ENCODE data around the gene POLR2F. TPM values are rescaled to one million over a fixed set of nuclear protein-coding genes. Genes with fewer than 3 reads are reported as not detected.
A peak's percentile ranks its signal among the peaks of the same experiment; 100 is the strongest.
"Not testable (repeated sequence)": the region's sequence is repeated elsewhere in the genome, so short reads cannot be mapped to it uniquely, and the experiment has no call there.

POLR2F gene
- total and polyA plus RNA-seq, 11 donors = 60.7 to 218 (median 78.2) TPM

DNA sequence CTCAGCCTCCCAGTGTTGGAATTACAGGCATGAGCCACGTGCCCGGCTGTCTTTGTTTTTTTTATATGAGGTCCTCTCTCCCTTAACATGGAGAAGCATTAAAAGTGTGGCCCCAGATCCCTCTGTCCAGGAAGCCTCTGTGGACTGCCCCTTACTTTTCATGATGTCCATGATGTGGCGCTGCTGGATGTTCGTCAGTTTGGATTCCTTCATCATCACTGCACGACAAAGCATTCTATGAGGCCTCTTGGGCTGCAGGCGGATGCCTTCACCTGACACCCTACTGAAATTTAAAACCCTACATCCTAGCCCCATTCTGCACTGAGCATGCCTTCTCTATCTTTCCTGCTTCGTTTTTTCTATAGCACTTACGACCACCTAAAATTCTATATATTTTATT, 2.2 kb upstream of the POLR2F start:
- peaks cover 4 to 25% (median 15%) of the 10 kb centered on the region in 12 donors for H3K4me1 ChIP-seq
- DNase-seq (no peak), ATAC-seq (no peak)
- no peak for TF ChIP-seq POLR2A (IDR thresholded peaks at IDR 0.05)
- TF ChIP-seq, protein P1, sequence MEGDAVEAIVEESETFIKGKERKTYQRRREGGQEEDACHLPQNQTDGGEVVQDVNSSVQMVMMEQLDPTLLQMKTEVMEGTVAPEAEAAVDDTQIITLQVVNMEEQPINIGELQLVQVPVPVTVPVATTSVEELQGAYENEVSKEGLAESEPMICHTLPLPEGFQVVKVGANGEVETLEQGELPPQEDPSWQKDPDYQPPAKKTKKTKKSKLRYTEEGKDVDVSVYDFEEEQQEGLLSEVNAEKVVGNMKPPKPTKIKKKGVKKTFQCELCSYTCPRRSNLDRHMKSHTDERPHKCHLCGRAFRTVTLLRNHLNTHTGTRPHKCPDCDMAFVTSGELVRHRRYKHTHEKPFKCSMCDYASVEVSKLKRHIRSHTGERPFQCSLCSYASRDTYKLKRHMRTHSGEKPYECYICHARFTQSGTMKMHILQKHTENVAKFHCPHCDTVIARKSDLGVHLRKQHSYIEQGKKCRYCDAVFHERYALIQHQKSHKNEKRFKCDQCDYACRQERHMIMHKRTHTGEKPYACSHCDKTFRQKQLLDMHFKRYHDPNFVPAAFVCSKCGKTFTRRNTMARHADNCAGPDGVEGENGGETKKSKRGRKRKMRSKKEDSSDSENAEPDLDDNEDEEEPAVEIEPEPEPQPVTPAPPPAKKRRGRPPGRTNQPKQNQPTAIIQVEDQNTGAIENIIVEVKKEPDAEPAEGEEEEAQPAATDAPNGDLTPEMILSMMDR (IDR thresholded peaks at IDR 0.05) = no peak
- H3K27me3 ChIP-seq = peaks cover 0 to 6% (median 0%) of the 10 kb centered on the region in 9 donors
- peaks cover 0 to 4% (median 0%) of the 10 kb centered on the region in 9 donors for H3K36me3 ChIP-seq
- H3K27ac ChIP-seq = no peak overlapping the region
- intact Hi-C loops (cut with DNase I) = no loop called here
- H3K4me3 ChIP-seq = no peak overlapping the region
- WGBS, 4 donors = 61 to 65% (median 62%) methylated on average over 8 of the region's 8 CpGs
- no peaks in the 10 kb centered on the region for H3K9me3 ChIP-seq

DNA sequence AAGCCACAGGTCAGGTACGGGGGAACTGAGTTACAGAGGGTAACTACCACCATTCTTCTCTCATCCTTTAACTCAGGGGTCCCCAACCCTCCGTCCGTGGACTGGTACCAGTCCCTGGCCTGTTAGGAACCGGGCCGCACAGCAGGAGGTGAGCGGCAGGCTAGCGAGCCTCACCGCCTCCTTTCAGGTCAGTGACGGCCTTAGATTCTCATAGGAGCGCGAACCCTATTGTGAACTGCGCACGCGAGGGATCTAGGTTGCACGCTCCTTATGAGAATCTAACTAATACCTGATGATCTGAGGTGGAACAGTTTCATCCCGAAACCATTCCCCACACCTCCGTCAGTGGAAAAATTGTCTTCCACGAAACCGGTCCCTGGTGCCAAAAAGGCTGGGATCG, 870 bp upstream of the POLR2F start:
- ATAC-seq = peak in 1 of 4 donors; percentile 17
- DNase-seq; H3K9me3 ChIP-seq; intact Hi-C loops (cut with DNase I); H3K27me3 ChIP-seq: not testable (repeated sequence)
- WGBS, 4 donors = 9 to 16% (median 12%) methylated on average over 18 to 20 of the region's 20 CpGs
- Histone ChIP-seq H3K36me3 (peaks cover 0 to 17% (median 12%) of the 10 kb centered on the region in 9 donors), H3K4me1 (peaks cover 4 to 25% (median 15%) of the 10 kb centered on the region in 12 donors), H3K4me3 (peak overlapping the region; percentile 74 to 99 (median 94)), H3K27ac (peak overlapping the region in 1 of 12 donors; percentile 82)

DNA sequence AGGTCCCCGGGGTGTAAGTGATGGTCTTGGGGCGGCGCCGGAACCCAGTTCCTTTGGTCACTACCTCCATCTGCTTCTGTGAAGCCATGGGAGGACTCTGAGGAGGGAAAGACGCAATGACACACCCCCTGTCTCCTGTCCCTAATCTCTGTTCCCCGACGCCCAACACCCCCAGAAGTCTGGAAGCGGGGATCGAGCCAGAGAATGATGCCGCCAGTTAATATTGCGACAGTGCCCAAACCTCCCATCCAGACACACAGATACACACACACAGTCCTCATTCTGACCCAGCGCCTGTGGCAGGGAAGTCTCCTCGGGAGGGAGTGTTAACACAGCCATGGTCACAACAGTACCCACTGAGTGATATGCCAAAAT, 450 bp upstream of the POLR2F start:
- intact Hi-C loops (cut with DNase I) = no loop called here
- Histone ChIP-seq H3K27me3 (peaks cover 0 to 6% (median 0%) of the 10 kb centered on the region in 9 donors), H3K4me1 (peaks cover 4 to 25% (median 15%) of the 10 kb centered on the region in 12 donors), H3K36me3 (peaks cover 0 to 21% (median 16%) of the 10 kb centered on the region in 9 donors), H3K9me3 (no peaks in the 10 kb centered on the region), H3K4me3 (peak overlapping the region; percentile 74 to 99 (median 94)), H3K27ac (peak overlapping the region in 6 of 12 donors; percentile 7 to 85 (median 81))
- TF ChIP-seq, protein P1 (IDR thresholded peaks at IDR 0.05) = no peak
- no peak for TF ChIP-seq POLR2A (IDR thresholded peaks at IDR 0.05)
- DNase-seq = peak in 1 of 5 donors; percentile 38
- peak; percentile 49 to 70 (median 62) for ATAC-seq
- 0 to 1% (median 0%) methylated on average over 9 to 13 of the region's 13 CpGs for WGBS, 4 donors

DNA sequence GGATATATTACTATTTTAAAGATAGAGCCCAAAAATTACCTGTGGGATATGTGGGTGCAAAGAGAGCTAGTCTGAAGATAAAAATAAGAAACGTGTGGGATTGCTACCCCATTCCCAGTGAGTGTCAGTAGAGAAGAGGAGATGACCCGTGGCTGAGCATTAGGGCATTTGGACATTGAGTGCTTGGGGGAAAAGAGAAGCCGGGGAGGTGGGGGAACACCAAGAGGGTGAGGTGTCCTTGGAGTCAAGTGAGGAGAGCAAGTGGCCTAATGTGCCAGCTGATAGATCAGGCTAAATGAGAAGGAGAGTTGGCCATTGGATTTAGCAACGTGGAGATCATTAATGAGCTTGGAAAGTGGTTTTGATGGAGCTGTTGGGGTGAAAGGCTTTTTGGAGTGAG, 1.2 kb downstream of the POLR2F start:
- DNase-seq (no peak), ATAC-seq (no peak)
- Histone ChIP-seq H3K36me3 (peaks cover 2 to 37% (median 32%) of the 10 kb centered on the region in 9 donors), H3K4me1 (peaks cover 4 to 25% (median 15%) of the 10 kb centered on the region in 12 donors), H3K27me3 (peaks cover 0 to 6% (median 0%) of the 10 kb centered on the region in 9 donors), H3K9me3 (no peaks in the 10 kb centered on the region), H3K27ac (no peak overlapping the region), H3K4me3 (peak overlapping the region in 10 of 12 donors; percentile 74 to 99 (median 94))
- TF ChIP-seq POLR2A (IDR thresholded peaks at IDR 0.05) = no peak
- TF ChIP-seq, protein P1 (IDR thresholded peaks at IDR 0.05) = no peak
- 59 to 74% (median 65%) methylated on average over 4 of the region's 4 CpGs for WGBS, 4 donors
- intact Hi-C loops (cut with DNase I) = no loop called here

DNA sequence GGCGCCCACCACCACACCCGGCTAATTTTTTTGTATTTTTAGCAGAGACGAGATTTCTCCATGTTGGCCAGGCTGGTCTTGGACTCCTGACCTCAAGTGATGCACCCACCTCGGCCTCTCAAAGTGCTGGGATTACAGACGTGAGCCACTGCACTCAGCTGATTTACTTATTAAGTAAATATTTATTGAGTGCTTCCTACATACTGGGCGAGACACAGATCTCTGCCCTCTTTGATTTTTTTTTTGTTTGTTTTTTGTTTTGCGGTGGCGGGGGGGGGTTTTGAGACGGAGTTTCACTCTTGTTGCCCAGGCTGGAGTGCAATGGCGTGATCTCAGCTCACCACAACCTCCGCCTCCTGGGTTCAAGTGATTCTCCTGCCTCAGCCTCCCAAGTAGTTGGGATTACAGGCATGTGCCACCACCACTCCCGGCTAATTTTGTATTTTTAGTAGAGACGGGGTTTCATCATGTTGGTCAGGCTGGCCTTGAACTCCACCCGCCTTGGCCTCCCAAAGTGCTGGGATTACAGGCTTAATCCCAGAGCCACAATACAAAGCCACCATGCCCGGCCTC, 2.4 kb downstream of the POLR2F start:
- intact Hi-C loops (cut with DNase I); H3K4me3 ChIP-seq; ATAC-seq; H3K9me3 ChIP-seq; H3K27me3 ChIP-seq; H3K27ac ChIP-seq; DNase-seq: not testable (repeated sequence)
- peaks cover 4 to 25% (median 15%) of the 10 kb centered on the region in 12 donors for H3K4me1 ChIP-seq
- WGBS, 4 donors = 79 to 93% (median 87%) methylated on average over 15 of the region's 15 CpGs
- H3K36me3 ChIP-seq = peaks cover 2 to 50% (median 44%) of the 10 kb centered on the region in 9 donors
